Tibial artery (tissue), 4 donors: ENCODE measurements around the gene KLK2.

Experiments used
- DNase-seq, 2 donors: peaks; one replicate each; pipeline ENCODE4 v3.0.0-alpha.2; 2019
- H3K27ac ChIP-seq, 2 donors: fragments of 200-600 bp; sonication (generic) in 1 of 2; 1 replicate in 1 of 2; 2 replicates in 1 of 2; pipeline ENCODE4 v1.5.1; 2018 to 2019; ENCODE audit warnings: mild to moderate bottlenecking in 1 of 2
- H3K27me3 ChIP-seq, 2 donors: fragments of 200-600 bp; sonication (generic) in 1 of 2; one replicate each; pipeline versions ENCODE4 v1.5.1 to v1.6.0; 2016 to 2019
- H3K36me3 ChIP-seq, 3 donors: fragments of 200-600 bp; sonication (generic) in 2 of 3; one replicate each; pipeline ENCODE4 v1.5.1; 2016 to 2019; ENCODE audit warnings: mild to moderate bottlenecking in 2 of 3
- H3K4me1 ChIP-seq, 4 donors: fragments of 200-600 bp; sonication (generic) in 2 of 4; 1 replicate in 3 of 4; 2 replicates in 1 of 4; pipeline ENCODE4 v1.5.1; 2016 to 2019
- H3K4me3 ChIP-seq, 2 donors: fragments of 200-600 bp; sonication (generic) in 1 of 2; 1 replicate in 1 of 2; 2 replicates in 1 of 2; pipeline ENCODE4 v1.5.1; 2018 to 2019; ENCODE audit warnings: mild to moderate bottlenecking in 2 of 2
- H3K9me3 ChIP-seq, 3 donors: fragments of 200-600 bp; sonication (generic) in 1 of 3; one replicate each; pipeline ENCODE4 v1.5.1; 2016 to 2019
- CTCF ChIP-seq, 2 experiments: fragments of 200-600 bp in 1 of 2; fragments of 450-650 bp in 1 of 2; IDR thresholded peaks; one replicate each; pipeline ENCODE4 v1.5.1; 2017 to 2019; ENCODE audit warnings: antibody characterized with exemption in 2 of 2, mild to moderate bottlenecking in 1 of 2, moderate library complexity in 1 of 2
- intact Hi-C: fragments of 100-400 bp; cut with DNase I; formaldehyde crosslinking; loops from one replicate; pipeline ENCODE4 v1.15.0; 2023; ENCODE audit warnings: low total_unique reads

The KLK2 gene

GRCh38 chr19:50831026-50831396 is 42.2 kb upstream of the KLK2 start:
- Histone ChIP-seq H3K27me3 (peaks cover 0 to 59% of the 10 kb centered on the region in 2 donors), H3K27ac (no peak overlapping the region), H3K9me3 (no peaks in the 10 kb centered on the region), H3K4me3 (no peak overlapping the region), H3K4me1 (peaks cover 0 to 9% (median 8%) of the 10 kb centered on the region in 4 donors), H3K36me3 (no peaks in the 10 kb centered on the region)
- no peak for DNase-seq
- no peak for TF ChIP-seq CTCF (IDR thresholded peaks at IDR 0.05)
- intact Hi-C loops = no loop called here

GRCh38 chr19:50832666-50833065 is 40.6 kb upstream of the KLK2 start:
- intact Hi-C loops = no loop called here
- peaks cover 0 to 66% of the 10 kb centered on the region in 2 donors for H3K27me3 ChIP-seq

GRCh38 chr19:50833117-50833801 is 40.0 kb upstream of the KLK2 start, which contains the start of gene KLK15:
Gene KLK15, minus strand, starts transcription at chr19:50833574. Its CDS starts 2,082 bp downstream, at chr19:50831492.
- TF ChIP-seq CTCF (IDR thresholded peaks at IDR 0.05) = no peak
- no peak within 1 kb of the TSS for H3K27ac ChIP-seq
- no peak within 1 kb of the TSS for H3K4me3 ChIP-seq
- no peak for DNase-seq
- H3K27me3 ChIP-seq = peaks cover 0 to 69% of the 10 kb centered on the region in 2 donors
- no peaks in the 10 kb centered on the region for H3K9me3 ChIP-seq
- no peaks in the 10 kb centered on the region for H3K36me3 ChIP-seq
- H3K4me1 ChIP-seq = peaks cover 0 to 12% (median 11%) of the 10 kb centered on the region in 4 donors
- intact Hi-C loops = no loop called here

More at GRCh38 chr19:50832666-50833065, 40.6 kb upstream of the KLK2 start:
- H3K36me3 ChIP-seq = no peaks in the 10 kb centered on the region
- no peak overlapping the region for H3K4me3 ChIP-seq
- H3K9me3 ChIP-seq = no peaks in the 10 kb centered on the region
- no peak overlapping the region for H3K27ac ChIP-seq
- peaks cover 0 to 12% (median 11%) of the 10 kb centered on the region in 4 donors for H3K4me1 ChIP-seq
- DNase-seq = no peak
- TF ChIP-seq CTCF (IDR thresholded peaks at IDR 0.05) = no peak

- Histone ChIP-seq H3K36me3 (no peaks in the 10 kb centered on the region), H3K4me1 (peaks cover 0 to 12% (median 11%) of the 10 kb centered on the region in 4 donors), H3K27me3 (peaks cover 0 to 71% of the 10 kb centered on the region in 2 donors), H3K27ac (no peak overlapping the region), H3K9me3 (no peaks in the 10 kb centered on the region), H3K4me3 (no peak overlapping the region)
- intact Hi-C loops = no loop called here
- TF ChIP-seq CTCF (IDR thresholded peaks at IDR 0.05) = no peak
- DNase-seq = no peak
These were observed 39.5 kb upstream of the KLK2 start for GRCh38 chr19:50833802-50834167.

GRCh38 chr19:50835103-50835784 is 38.0 kb upstream of the KLK2 start:
- H3K27ac ChIP-seq = no peak overlapping the region
- no peak for TF ChIP-seq CTCF (IDR thresholded peaks at IDR 0.05)
- intact Hi-C loops = no loop called here
- H3K4me1 ChIP-seq = peaks cover 0 to 12% (median 11%) of the 10 kb centered on the region in 4 donors
- H3K27me3 ChIP-seq = peaks cover 0 to 73% of the 10 kb centered on the region in 2 donors
- DNase-seq = no peak
- H3K9me3 ChIP-seq = no peaks in the 10 kb centered on the region
- peak overlapping the region; percentile 30 to 51 for H3K4me3 ChIP-seq
- H3K36me3 ChIP-seq = no peaks in the 10 kb centered on the region
